ENCODE measurements around the gene ASCC1. TPM values are rescaled to one million over a fixed set of nuclear protein-coding genes. Genes with fewer than 3 reads are reported as not detected.

ASCC1 gene
- total RNA-seq, 1 donor from 2014 or later = 49.5 TPM

DNA sequence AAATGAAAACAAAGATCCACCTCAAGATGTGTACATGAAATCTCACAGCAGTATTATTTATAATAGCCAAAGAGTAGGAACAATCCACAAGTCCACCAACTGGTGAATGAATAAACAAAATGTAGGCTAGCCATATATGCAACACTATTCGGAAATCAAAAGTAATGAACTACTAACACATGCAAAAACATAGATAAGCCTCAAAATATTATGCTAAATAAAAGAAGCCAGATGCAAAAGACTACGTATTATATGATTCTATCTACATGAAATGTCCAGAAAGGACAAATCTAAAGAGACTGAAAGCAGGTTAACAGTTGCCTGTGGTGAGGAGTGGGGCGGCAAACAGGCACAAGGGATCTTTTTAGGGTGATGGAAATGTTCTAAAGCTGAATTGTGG is 49.0 kb downstream of the ASCC1 start:
- Histone ChIP-seq H3F3A (ENCODE audit: low read depth) (peaks cover 4% of the 10 kb centered on the region), H3K27ac (no peak overlapping the region), H3K4me3 (no peak overlapping the region), H3K79me2 (ENCODE audit: low read depth) (no peaks in the 10 kb centered on the region), H3K9me3 (ENCODE audit: low read depth) (no peaks in the 10 kb centered on the region), H4K20me1 (ENCODE audit: low read depth) (no peaks in the 10 kb centered on the region), H3K9ac (no peak overlapping the region), H3K4me1 (no peaks in the 10 kb centered on the region), H3K4me2 (no peak overlapping the region), H3K36me3 (no peaks in the 10 kb centered on the region), H3K27me3 (no peaks in the 10 kb centered on the region), H2AFZ (replicated peaks) (no peak overlapping the region)
- H3K36me3 Mint-ChIP-seq = peaks cover 10% of the 10 kb centered on the region
- DNase-seq (ENCODE audit: low spot score) = no peak
- TF ChIP-seq EZH2 (IDR thresholded peaks at IDR 0.05) (no peak), EZH2phosphoT487 (IDR thresholded peaks at IDR 0.05) (no peak)
- TF ChIP-seq, protein P1, sequence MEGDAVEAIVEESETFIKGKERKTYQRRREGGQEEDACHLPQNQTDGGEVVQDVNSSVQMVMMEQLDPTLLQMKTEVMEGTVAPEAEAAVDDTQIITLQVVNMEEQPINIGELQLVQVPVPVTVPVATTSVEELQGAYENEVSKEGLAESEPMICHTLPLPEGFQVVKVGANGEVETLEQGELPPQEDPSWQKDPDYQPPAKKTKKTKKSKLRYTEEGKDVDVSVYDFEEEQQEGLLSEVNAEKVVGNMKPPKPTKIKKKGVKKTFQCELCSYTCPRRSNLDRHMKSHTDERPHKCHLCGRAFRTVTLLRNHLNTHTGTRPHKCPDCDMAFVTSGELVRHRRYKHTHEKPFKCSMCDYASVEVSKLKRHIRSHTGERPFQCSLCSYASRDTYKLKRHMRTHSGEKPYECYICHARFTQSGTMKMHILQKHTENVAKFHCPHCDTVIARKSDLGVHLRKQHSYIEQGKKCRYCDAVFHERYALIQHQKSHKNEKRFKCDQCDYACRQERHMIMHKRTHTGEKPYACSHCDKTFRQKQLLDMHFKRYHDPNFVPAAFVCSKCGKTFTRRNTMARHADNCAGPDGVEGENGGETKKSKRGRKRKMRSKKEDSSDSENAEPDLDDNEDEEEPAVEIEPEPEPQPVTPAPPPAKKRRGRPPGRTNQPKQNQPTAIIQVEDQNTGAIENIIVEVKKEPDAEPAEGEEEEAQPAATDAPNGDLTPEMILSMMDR (IDR thresholded peaks at IDR 0.05) = no peak
- H3K27ac Mint-ChIP-seq = no peak overlapping the region
- H3K4me1 Mint-ChIP-seq = peaks cover 4% of the 10 kb centered on the region
- no peak overlapping the region for H3K4me3 Mint-ChIP-seq
- no peaks in the 10 kb centered on the region for H3K9me3 Mint-ChIP-seq
- peaks cover 3% of the 10 kb centered on the region for H3K27me3 Mint-ChIP-seq (ENCODE audit: insufficient read depth, low read depth)

DNA sequence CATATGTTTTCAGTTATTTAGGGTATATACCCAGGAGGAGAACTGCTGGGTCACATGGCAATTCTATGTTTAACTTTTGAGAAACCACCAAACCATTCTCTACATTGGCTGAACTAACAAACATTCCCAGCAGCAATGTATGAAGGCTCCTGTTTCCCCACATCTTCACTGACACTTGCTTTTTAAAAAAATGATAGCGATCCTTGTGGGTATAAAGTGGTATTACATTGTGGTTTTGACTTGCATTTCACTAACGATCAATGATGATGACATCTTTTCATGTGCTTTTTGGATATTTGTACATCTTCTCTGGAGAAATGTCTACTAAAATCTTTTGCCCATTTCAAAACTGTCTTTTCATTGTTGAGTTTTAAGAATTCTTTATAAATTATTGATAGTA is 51.5 kb downstream of the ASCC1 start:
- H3K9ac ChIP-seq = no peak overlapping the region
- Mint-ChIP-seq H3K27me3 (ENCODE audit: insufficient read depth, low read depth) (no peaks in the 10 kb centered on the region), H3K4me3 (no peak overlapping the region), H3K9me3 (no peaks in the 10 kb centered on the region), H3K27ac (no peak overlapping the region), H3K36me3 (peaks cover 12% of the 10 kb centered on the region), H3K4me1 (peaks cover 12% of the 10 kb centered on the region)
- H3K27me3 ChIP-seq = no peaks in the 10 kb centered on the region
- H3K79me2 ChIP-seq (ENCODE audit: low read depth) = no peaks in the 10 kb centered on the region
- H3K4me1 ChIP-seq = no peaks in the 10 kb centered on the region
- H3F3A ChIP-seq (ENCODE audit: low read depth) = peaks cover 10% of the 10 kb centered on the region
- DNase-seq (ENCODE audit: low spot score) = no peak
- no peak overlapping the region for H3K4me2 ChIP-seq
- H2AFZ ChIP-seq (replicated peaks) = no peak overlapping the region
- H3K4me3 ChIP-seq = no peak overlapping the region
- H3K9me3 ChIP-seq (ENCODE audit: low read depth) = no peaks in the 10 kb centered on the region
- TF ChIP-seq, protein P1 (IDR thresholded peaks at IDR 0.05) = peak; percentile 4
- no peak for TF ChIP-seq EZH2phosphoT487 (IDR thresholded peaks at IDR 0.05)
- H4K20me1 ChIP-seq (ENCODE audit: low read depth) = no peaks in the 10 kb centered on the region
- no peak overlapping the region for H3K27ac ChIP-seq
- no peaks in the 10 kb centered on the region for H3K36me3 ChIP-seq

DNA sequence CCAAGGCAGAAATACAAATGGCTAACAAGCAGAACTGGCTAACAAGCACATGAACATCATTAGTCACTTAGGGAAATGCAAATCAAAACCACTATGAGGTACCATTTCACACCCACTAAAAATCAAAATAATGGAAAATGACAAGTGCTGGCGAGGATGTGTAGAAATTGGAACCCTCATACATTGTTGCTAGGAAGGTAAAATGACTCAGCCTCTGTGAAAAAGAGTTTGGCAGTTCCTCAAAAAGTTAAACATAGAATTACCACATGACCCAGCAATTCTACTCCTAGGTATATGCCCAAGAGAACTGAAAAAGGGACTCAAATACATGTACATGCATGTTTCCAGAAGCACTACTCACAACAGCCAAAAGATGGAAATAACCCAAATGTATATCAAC is 53.1 kb downstream of the ASCC1 start:
- no peak overlapping the region for H3K27ac ChIP-seq
- no peaks in the 10 kb centered on the region for H3K9me3 Mint-ChIP-seq
- H3K36me3 Mint-ChIP-seq = peaks cover 10% of the 10 kb centered on the region
- no peaks in the 10 kb centered on the region for H3K9me3 ChIP-seq (ENCODE audit: low read depth)
- no peak overlapping the region for H3K4me2 ChIP-seq
- DNase-seq (ENCODE audit: low spot score) = no peak
- peaks cover 9% of the 10 kb centered on the region for H3F3A ChIP-seq (ENCODE audit: low read depth)
- H3K27ac Mint-ChIP-seq = no peak overlapping the region
- no peaks in the 10 kb centered on the region for H3K79me2 ChIP-seq (ENCODE audit: low read depth)
- H3K9ac ChIP-seq = no peak overlapping the region
- no peak overlapping the region for H3K4me3 Mint-ChIP-seq
- no peak overlapping the region for H3K4me3 ChIP-seq
- TF ChIP-seq, protein P1 (IDR thresholded peaks at IDR 0.05) = no peak
- TF ChIP-seq EZH2 (IDR thresholded peaks at IDR 0.05) (no peak), EZH2phosphoT487 (IDR thresholded peaks at IDR 0.05) (no peak)
- peaks cover 28% of the 10 kb centered on the region for H3K4me1 Mint-ChIP-seq
- no peaks in the 10 kb centered on the region for H3K27me3 ChIP-seq
- H2AFZ ChIP-seq (replicated peaks) = no peak overlapping the region
- H3K27me3 Mint-ChIP-seq (ENCODE audit: insufficient read depth, low read depth) = no peaks in the 10 kb centered on the region
- H3K36me3 ChIP-seq = no peaks in the 10 kb centered on the region
- H4K20me1 ChIP-seq (ENCODE audit: low read depth) = no peaks in the 10 kb centered on the region
- H3K4me1 ChIP-seq = peaks cover 10% of the 10 kb centered on the region

All from neural progenitor cell (in vitro differentiated cells).